Endothelial cell of hepatic sinusoid (primary cell): Measurements from ENCODE around the gene ZDBF2.
"Not testable (repeated sequence)": the region's sequence is repeated elsewhere in the genome, so short reads cannot be mapped to it uniquely, and the experiment has no call there.

Source experiments
- in situ Hi-C: cut with HindIII; loops from 2 replicates; pipeline ENCODE4 v1.10.0; 2017; ENCODE audit warnings: low sequenced_read_pairs

ZDBF2 gene

DNA sequence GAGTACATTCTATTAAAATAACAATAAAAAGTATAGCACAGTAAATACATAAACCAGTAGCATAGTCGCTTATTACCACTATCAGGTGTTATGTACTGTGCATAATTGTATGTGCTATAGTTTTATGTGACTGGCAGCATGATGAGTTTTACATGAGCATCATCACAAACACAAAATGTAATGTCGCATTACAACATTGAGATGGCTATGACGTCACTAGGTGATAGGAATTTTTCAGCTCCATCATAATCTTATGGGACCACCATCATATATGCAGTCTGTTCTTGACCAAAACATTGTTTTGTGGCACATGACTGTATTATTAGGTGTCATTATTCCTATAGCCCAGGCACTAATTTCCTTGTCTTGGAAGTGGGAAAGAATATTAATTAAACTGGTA lies 48.6 kb downstream of the ZDBF2 start:
- in situ Hi-C loops = no loop called here

- in situ Hi-C loops = no loop called here
Measured at GRCh38 chr2:206323486-206323885, 49.0 kb downstream of the ZDBF2 start.

DNA sequence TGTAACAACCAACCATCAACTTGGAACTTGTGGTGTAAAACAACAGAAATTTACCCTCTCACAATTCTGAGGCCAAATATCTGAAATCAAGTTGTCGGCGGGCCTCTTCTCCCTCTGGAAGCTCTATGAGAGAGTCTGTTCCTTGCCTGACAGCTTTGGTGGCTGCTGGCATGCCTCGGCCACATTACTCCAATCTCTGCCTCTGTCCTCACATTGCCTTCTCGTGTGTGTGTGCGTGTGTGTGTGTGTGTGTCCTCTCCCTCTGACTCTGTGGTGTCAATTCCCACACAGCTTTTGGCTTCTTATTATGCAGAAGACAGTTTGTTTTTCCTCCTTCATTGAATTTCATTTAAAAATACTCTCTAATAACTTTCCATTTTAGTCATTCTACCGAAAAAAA lies 50.4 kb downstream of the ZDBF2 start:
- in situ Hi-C loops = no loop called here

GRCh38 chr2:206328974-206329373 lies 54.5 kb downstream of the ZDBF2 start:
- in situ Hi-C loops = no loop called here

DNA sequence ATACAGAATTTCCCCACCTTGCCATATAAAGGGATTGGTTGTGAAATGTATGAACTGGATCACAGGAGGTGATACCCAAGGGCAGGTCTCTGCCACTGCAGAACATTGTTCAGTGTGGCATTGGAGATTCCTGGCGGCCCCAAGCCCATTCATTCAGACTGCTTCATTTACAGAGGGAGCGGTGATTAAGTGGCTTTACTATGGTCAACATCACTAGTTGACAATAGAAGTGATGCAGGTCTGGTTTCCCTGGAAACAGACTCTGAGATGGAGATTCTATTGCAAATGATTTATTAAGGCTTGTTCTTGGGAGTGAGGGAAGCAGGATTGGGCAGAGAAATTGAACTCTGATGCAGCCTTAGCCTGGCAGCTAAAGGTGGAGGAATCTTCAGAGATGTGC lies 62.4 kb downstream of the ZDBF2 start:
- in situ Hi-C loops = no loop called here

DNA sequence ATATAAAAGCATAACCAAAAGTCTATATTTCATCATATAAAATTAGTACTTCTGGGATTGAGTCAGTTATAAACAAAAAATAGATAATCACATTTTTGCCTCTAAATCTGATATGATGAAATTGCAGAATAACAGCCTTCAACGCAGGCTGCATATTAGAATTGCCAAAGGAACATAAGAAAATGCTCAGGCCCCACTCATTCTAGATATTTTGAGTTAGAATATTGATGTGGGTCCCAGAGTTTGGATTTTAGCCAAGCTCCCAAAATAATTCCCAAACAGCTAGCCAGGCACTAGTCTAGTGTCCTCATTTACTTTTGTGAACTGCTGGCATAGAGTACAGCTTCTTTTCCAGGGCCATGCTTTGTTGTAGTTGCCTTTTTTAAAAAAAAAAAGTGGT lies 63.5 kb downstream of the ZDBF2 start:
- in situ Hi-C loops = no loop called here

- in situ Hi-C loops = no loop called here
Measured at GRCh38 chr2:206341396-206341795, 66.9 kb downstream of the ZDBF2 start.

- in situ Hi-C loops = no loop called here
Measured at GRCh38 chr2:206343144-206343543, 68.7 kb downstream of the ZDBF2 start.

GRCh38 chr2:206343816-206344215 lies 69.4 kb downstream of the ZDBF2 start:
- in situ Hi-C loops = no loop called here

- in situ Hi-C loops = no loop called here
Measured at GRCh38 chr2:206345606-206346005, 71.1 kb downstream of the ZDBF2 start.

DNA sequence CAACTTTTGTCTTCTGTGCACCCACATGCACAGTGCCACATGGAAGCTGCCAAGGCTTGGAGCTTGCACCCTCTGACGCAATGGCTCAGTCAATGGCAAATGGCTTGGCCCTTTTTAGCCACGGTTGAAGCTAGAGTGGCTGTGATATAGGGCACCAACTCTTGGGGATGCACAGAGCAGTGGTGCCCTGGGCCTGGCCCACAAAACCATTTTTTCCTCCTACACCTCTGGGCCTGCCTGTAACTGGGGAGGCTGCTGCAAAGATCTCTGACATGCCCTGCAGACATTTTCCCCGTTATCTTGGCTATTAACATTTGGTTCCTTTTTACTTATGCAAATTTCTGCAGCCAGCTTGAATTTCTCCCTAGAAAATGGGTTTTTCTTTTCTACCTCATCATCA lies 74.9 kb downstream of the ZDBF2 start:
- in situ Hi-C loops = no loop called here

GRCh38 chr2:206352571-206352970 lies 78.1 kb downstream of the ZDBF2 start:
- in situ Hi-C loops = no loop called here

GRCh38 chr2:206353685-206354084 lies 79.2 kb downstream of the ZDBF2 start:
- in situ Hi-C loops = no loop called here

DNA sequence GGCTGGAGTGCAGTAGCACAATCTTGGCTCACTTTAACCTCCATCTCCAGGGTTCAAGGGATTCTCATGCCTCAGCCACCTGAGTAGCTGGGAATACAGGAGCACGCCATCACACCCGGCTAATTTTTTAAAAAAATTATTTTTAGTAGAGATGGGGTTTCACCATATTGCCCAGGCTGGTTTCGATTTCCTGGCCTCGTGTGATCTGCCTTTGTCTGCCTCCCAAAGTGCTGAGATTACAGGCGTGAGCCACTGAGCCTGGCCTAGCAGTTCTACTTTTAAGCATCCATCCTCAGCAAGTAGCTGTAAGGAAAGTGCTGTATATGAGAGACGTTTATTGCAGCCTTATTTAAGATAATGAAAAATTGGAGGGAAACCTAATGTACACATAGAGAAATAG lies 79.7 kb downstream of the ZDBF2 start:
- in situ Hi-C loops = no loop called here

GRCh38 chr2:206356840-206357239 lies 82.4 kb downstream of the ZDBF2 start:
- in situ Hi-C loops = not testable (repeated sequence)

DNA sequence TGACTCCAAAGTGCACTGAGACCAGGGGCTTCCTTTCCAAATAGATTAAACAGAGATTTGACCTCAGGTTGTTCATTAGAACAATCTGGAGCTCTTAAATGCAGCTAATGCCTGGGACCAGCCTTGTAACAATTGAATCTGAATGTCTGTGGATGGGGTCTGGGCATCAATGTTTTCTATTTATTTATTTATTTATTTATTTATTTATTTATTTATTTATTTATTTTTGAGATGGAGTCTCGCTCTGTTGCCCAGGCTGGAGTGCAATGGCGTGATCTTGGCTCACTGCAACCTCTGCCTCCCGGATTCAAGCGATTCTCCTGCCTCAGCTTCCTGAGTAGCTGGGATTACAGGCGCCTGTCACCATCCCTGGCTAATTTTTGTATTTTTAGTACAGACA lies 86.4 kb downstream of the ZDBF2 start:
- in situ Hi-C loops = not testable (repeated sequence)

- in situ Hi-C loops = no loop called here
Measured at GRCh38 chr2:206361407-206362045, 87.1 kb downstream of the ZDBF2 start.
